Spleen (tissue), 7 donors: ENCODE measurements around the gene STXBP5.

ENCODE experiments used
- CTCF ChIP-seq, 11 experiments: fragments of 200-600 bp in 7 of 11; fragments of 450-650 bp in 4 of 11; sonication (generic) in 4 of 11; IDR thresholded peaks in 8 of 11; conservative IDR thresholded peaks in 3 of 11; 1 replicate in 7 of 11; 2 replicates in 4 of 11; pipeline versions ENCODE4 v1.4.0 to v1.8.0; 2016 to 2021; ENCODE audit warnings: antibody characterized with exemption in 11 of 11, inconsistent platforms in 4 of 11, mild to moderate bottlenecking in 1 of 11
- POLR2A ChIP-seq, 3 donors: fragments of 450-650 bp; IDR thresholded peaks; one replicate each; pipeline ENCODE4 v1.5.1; 2017; ENCODE audit warnings: antibody characterized with exemption in 3 of 3, mild to moderate bottlenecking in 1 of 3
- donor health status: DM: no; HTN: no; CAD: no; lungs with moderate emphysema.
- donor health status: DM: no; HTN: no; CAD: no.
- donor health status: DM: no; HTN: no; CAD: no.

DNA sequence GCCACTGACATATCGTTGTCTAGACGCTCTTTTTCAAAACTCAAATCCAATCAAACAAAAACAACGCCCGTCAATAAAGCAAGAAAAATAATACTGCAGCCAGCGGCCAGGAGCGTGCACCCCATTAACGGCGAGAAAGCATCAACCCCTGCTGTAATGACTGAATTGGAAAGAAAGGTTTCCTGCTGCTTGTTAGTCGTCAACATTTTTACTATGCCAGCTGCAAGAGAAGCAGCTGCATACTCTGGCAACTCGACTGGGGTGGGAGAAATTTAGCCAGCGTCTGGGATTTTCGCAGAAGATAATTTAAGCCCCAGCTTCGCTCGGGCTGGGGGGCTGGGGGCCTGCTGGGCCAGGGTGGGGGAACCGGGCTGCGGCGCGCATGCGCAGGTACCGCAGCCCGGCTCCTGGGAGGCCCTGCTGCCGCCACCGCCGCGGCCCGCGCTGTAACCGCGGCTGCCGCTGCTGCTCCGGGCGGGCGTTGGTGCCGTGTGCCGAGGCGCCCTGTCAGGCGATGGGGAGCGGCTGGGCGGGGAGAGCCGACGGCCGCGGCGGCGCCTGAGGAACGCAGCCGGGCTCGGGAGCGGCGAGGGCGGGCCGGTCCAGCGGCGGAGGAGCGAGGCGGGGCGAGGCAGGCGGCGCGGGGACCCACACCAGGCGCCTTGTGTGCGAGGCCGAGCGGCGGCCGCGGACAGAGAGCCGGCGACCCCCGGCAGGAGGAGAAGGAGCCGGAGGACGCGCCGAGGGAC is 732 bp upstream of the STXBP5 start:
- TF ChIP-seq CTCF (IDR thresholded peaks at IDR 0.05 in 8 of 11, conservative IDR thresholded peaks at IDR 0.05 in 3 of 11) (peak in 1 of 11 experiments; percentile 14), POLR2A (IDR thresholded peaks at IDR 0.05) (peak in 2 of 3 donors; percentile 15 to 49)
